ENCODE data around the gene ZNF765.
"Not testable (repeated sequence)": the region's sequence is repeated elsewhere in the genome, so short reads cannot be mapped to it uniquely, and the experiment has no call there.

Gene ZNF765
- 15.5 to 73.4 (median 39.1) reads per million in 9 experiments for total RNA-seq

DNA sequence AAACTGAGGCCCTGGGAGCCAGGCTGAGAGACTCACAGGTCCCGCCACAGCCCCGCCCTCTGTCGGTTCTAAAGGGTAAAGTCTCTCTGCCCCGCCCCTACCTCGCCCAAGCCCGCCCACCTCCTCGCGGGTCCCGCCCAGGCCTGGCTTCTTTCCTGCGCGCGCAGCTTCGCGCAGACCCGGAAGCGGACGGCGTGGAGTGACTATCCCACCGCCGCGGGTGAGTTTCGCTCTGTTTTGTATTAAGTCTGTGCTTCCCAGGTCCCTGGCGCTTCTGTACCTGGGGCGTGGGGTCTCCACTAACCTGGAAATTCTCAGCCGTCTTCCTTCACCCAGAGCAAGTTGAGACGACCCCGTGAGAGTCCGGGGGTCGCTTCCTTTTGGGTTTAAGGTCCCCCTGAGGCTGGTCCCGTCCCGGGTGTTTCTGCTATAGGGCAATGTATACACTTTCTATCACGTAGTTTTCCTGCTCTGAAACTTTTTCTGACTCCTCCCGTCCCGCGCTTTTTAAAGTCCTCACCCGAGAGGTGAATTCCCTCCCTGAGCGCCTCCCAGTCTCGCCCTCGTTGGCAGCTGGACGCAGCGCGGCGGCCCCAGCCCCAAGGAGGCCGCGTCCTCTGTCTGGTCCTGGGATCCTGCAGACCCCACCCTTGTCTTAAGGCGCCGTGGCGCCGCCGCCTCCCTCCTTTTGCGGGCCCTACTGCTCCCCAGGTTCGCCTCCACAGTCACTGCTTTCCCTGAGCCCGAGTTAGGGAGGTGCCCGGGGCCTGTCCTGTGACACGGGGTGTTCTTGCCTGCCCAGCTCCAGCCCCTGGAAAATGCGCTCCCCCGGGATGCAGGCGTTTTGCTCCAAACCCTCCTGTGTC lies at the start of gene ZNF765:
ZNF765 (plus strand) TSS at position 176 of the 866 bp plus-strand sequence. CDS start 2,867 bp downstream, outside the sequence.
- Mint-ChIP-seq H3K9me3 (no peaks in the 10 kb centered on the region), H3K4me1 (ENCODE audit: low read depth in 2 of 2) (peaks cover 18 to 35% of the 10 kb centered on the region in 2 donors), H3K27ac (peak within 1 kb of the TSS; percentile 75 to 90), H3K27me3 (no peaks in the 10 kb centered on the region), H3K4me3 (peak within 1 kb of the TSS; percentile 87 to 94), H3K36me3 (ENCODE audit: insufficient read depth) (peaks cover 35% of the 10 kb centered on the region)
- ATAC-seq (replicated peaks) (peak; percentile 98), DNase-seq (peak; percentile 97 to 99 (median 98))

DNA sequence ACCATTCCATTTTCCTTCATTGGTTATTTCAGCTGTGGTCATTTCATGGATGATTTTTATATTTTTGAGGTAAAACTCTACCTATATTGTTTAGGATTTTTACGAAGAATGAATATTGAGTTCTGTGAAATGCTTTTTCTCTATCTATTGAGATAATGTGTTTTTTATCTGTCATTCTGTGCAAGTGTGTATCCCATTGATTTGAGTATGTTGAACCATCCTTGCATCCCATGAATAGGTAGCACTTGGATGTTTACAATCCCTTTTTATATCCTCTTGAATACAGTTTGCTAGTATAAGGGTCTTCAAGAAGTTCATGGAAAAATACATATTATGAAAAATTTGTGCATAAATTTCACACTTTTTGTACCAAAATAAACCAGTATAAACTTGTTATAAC lies 39.2 kb upstream of the ZNF765 start:
- peaks cover 8% of the 10 kb centered on the region for H3K36me3 Mint-ChIP-seq (ENCODE audit: insufficient read depth)
- H3K4me1 Mint-ChIP-seq (ENCODE audit: low read depth in 2 of 2) = peaks cover 0 to 2% of the 10 kb centered on the region in 2 donors
- no peak for ATAC-seq (replicated peaks)
- no peak overlapping the region for H3K27ac Mint-ChIP-seq
- H3K9me3 Mint-ChIP-seq = peaks cover 6 to 17% of the 10 kb centered on the region in 2 donors
- no peaks in the 10 kb centered on the region for H3K27me3 Mint-ChIP-seq
- DNase-seq = no peak
- no peak overlapping the region for H3K4me3 Mint-ChIP-seq

DNA sequence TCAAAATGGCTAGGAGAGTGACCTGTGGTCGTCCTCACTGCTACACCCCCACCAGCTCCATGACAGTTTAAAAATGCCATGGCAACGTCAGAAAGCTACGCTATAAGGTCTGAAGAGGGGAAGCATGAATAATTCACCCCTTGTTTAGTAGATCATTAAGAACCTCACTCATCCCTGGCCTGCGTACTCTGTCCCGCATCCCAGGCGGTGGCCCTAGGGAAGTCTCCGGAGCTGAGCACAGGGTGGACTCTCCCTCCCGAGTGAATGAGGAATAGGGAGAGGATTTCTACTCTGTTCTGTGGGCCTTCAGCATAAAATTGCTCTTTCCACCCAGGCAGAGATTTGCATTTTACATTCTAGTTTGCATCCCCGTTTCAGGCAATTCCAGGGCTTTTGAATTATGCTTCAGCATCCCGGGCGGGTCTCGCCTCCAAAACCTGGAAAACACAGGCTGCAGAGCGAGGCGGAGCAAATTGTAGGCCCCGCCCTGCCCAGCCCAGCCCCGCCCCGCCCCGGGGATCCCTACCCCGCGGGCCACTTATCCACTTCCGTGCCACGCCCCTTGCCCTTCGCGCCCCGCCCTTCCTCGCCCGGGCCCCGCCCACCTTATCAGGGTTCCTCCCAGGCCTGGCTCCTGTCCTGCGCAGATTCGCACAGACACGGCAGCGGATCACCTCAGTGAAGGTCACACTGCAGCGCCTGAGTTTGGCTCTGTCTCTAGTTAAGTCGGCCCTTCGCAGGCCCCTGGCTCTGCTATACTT lies 36.9 kb upstream of the ZNF765 start:
- peaks cover 4 to 8% of the 10 kb centered on the region in 2 donors for H3K9me3 Mint-ChIP-seq
- H3K27ac Mint-ChIP-seq = no peak overlapping the region
- peaks cover 0 to 2% of the 10 kb centered on the region in 2 donors for H3K4me1 Mint-ChIP-seq (ENCODE audit: low read depth in 2 of 2)
- ATAC-seq (replicated peaks) (no peak), DNase-seq (no peak)
- H3K27me3 Mint-ChIP-seq = no peaks in the 10 kb centered on the region
- no peak overlapping the region for H3K4me3 Mint-ChIP-seq
- peaks cover 3% of the 10 kb centered on the region for H3K36me3 Mint-ChIP-seq (ENCODE audit: insufficient read depth)

DNA sequence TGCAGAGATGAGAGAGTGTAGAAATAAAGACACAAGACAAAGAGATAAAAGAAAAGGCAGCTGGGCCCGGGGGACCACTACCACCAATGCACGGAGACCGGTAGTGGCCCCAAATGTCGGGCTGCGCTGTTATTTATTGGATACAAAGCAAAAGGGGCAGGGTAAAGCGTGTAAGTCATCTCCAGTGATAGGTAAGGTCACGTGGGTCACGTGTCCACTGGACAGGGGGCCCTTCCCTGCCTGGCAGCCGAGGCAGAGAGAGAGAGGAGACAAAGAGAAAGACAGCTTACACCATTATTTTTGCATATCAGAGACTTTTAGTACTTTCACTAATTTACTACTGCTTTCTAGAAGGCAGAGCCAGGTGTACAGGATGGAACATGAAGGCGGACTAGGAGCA lies 34.9 kb upstream of the ZNF765 start:
- not testable (repeated sequence) for H3K9me3 Mint-ChIP-seq; H3K27me3 Mint-ChIP-seq; H3K27ac Mint-ChIP-seq; H3K4me3 Mint-ChIP-seq; DNase-seq; ATAC-seq (replicated peaks); H3K4me1 Mint-ChIP-seq (ENCODE audit: low read depth in 2 of 2); H3K36me3 Mint-ChIP-seq (ENCODE audit: insufficient read depth)

DNA sequence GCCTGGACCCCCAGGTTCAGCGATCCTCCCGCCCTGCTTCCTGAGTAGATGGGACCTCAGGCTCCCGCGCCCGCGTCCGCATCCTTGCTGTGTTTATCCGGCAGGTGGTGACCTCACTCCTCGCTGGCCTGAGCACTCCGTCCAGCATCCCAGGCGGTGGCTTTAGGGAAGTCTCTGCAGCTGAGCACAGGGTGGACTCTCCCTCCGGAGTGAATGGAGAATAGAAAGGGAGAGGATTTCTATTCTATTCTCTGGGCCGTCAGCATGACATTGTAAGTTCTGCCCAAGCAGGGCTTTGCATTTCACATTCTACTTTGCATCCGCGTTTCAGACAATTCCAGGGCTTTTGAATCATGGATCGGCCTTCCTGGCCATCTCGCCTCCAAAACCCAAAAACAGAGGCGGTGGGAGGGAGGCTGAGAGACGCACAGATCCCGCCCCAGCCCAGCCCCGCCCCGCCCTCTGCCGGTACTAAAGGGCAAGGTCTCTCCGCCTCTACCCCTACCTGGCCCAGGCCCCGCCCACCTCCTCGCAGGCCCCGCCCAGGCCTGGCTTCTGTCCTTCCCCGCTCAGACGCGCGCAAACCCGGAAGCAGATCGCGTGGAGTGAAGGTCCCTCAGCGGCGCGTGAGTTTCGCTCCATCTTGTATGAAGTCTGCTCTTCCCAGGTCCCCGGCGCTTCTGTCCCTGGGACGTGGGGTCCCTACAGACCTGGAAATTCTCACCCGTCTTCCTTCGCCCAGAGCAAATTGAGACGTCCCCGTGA lies 29.6 kb upstream of the ZNF765 start, which contains the start of gene ZNF525:
ZNF525 (plus strand) TSS at position 572 of the 765 bp plus-strand sequence. CDS start 6,577 bp downstream, outside the sequence.
- peaks cover 13 to 28% of the 10 kb centered on the region in 2 donors for H3K4me1 Mint-ChIP-seq (ENCODE audit: low read depth in 2 of 2)
- peaks cover 9% of the 10 kb centered on the region for H3K36me3 Mint-ChIP-seq (ENCODE audit: insufficient read depth)
- no peaks in the 10 kb centered on the region for H3K27me3 Mint-ChIP-seq
- H3K27ac Mint-ChIP-seq = peak within 1 kb of the TSS; percentile 91 to 96
- H3K9me3 Mint-ChIP-seq = no peaks in the 10 kb centered on the region
- DNase-seq = peak; percentile 97 to 98 (median 98)
- ATAC-seq (replicated peaks) = peak; percentile 99
- H3K4me3 Mint-ChIP-seq = peak within 1 kb of the TSS; percentile 95 to 96

DNA sequence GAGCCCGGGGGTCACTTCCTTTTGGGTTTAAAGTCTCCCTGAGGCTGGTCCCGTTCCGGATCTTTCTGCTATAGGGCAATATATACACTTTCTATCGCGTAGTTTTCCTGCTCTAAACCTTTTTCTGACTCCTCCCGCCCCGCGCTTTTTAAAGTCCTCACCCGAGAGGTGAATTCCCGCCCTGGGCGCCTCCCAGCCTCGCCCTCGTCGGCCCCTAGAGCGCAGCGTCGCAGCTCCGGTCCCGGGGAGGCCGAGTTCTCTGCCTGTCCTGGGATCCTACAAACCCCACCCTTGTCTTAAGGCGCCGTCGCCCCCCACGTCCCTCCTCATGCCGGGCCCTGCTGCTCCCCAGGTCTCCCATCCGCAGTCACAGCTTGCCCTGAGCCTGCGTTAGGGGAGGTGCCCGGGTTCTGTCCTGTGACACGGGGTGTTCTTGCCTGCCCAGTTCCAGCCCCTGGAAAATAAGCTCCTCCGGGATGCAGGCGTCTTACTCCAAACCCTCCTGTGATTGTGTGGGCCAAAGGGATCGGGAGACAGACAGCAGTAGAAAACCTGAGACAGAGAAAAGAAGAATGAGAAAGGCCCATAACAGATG lies 29.0 kb upstream of the ZNF765 start:
- ATAC-seq (replicated peaks) (peak; percentile 37), DNase-seq (peak in 1 of 3 experiments; percentile 24)
- no peaks in the 10 kb centered on the region for H3K27me3 Mint-ChIP-seq
- peak overlapping the region; percentile 91 to 96 for H3K27ac Mint-ChIP-seq
- peaks cover 9% of the 10 kb centered on the region for H3K36me3 Mint-ChIP-seq (ENCODE audit: insufficient read depth)
- peak overlapping the region; percentile 95 to 96 for H3K4me3 Mint-ChIP-seq
- peaks cover 13 to 32% of the 10 kb centered on the region in 2 donors for H3K4me1 Mint-ChIP-seq (ENCODE audit: low read depth in 2 of 2)
- no peaks in the 10 kb centered on the region for H3K9me3 Mint-ChIP-seq

DNA sequence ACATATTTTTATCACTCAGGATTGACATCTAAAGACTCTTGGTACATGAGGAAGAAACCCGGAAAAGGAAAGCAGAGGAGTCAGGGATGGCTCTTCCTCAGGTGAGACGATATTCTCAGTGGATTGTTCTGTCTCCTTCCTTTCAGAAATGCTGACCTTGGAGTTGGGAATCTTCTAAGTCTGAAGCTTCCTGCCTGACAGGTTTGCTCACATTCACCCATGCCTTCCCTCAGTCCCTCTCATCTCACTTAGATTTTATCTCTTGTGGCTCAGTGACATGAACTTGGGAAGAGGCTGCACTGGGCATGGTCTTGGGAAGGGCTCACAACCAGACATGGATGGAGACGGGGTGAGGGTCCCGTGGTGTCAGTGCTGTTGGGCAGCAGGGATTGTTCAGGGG lies 22.8 kb upstream of the ZNF765 start:
- no peaks in the 10 kb centered on the region for H3K27me3 Mint-ChIP-seq
- peaks cover 3 to 6% of the 10 kb centered on the region in 2 donors for H3K9me3 Mint-ChIP-seq
- H3K27ac Mint-ChIP-seq = no peak overlapping the region
- DNase-seq (no peak), ATAC-seq (replicated peaks) (no peak)
- H3K36me3 Mint-ChIP-seq (ENCODE audit: insufficient read depth) = peaks cover 50% of the 10 kb centered on the region
- H3K4me3 Mint-ChIP-seq = no peak overlapping the region
- peaks cover 8 to 19% of the 10 kb centered on the region in 2 donors for H3K4me1 Mint-ChIP-seq (ENCODE audit: low read depth in 2 of 2)

DNA sequence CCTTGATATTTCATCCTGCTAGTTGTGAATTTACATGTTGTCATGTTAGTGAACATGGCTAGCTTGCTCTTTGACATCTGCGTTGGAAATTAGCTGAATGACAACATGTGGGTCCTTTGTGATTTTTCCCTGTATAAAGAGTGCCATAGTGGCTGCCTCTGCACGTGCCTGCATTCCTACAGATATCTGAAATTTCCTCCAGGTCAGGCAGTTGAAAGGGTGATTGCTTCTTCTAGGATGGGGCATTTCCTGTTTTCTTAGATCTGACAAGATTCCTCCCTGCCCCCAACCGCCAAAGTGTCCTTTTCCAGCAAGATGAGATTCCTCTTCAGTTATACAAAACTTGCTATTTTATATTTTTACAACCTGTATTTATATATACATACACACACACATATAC lies 20.7 kb upstream of the ZNF765 start:
- H3K36me3 Mint-ChIP-seq (ENCODE audit: insufficient read depth) = peaks cover 68% of the 10 kb centered on the region
- no peaks in the 10 kb centered on the region for H3K27me3 Mint-ChIP-seq
- ATAC-seq (replicated peaks) = no peak
- H3K9me3 Mint-ChIP-seq = peaks cover 3 to 6% of the 10 kb centered on the region in 2 donors
- H3K4me3 Mint-ChIP-seq = no peak overlapping the region
- no peak overlapping the region for H3K27ac Mint-ChIP-seq
- no peak for DNase-seq
- peaks cover 2 to 7% of the 10 kb centered on the region in 2 donors for H3K4me1 Mint-ChIP-seq (ENCODE audit: low read depth in 2 of 2)

DNA sequence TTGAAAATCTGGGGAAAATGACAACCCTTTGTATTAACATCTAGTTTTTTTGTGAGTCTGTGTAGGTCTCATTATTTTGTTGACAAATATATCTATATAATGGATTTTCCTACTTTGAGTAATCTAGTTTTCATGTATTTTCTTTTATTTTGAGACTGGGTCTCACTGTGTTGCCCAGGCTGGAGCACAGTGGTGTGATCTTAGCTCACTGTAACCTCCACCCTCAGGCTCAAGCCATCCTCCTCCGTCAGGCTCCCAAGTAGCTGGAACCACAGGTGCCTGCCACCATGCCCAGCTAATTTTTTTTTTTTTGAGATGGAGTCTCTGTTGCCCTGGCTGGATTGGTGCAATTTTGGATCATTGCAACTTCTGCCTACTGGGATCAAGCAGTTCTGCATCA lies 20.2 kb upstream of the ZNF765 start:
- Mint-ChIP-seq H3K27me3 (no peaks in the 10 kb centered on the region), H3K9me3 (peaks cover 3 to 6% of the 10 kb centered on the region in 2 donors), H3K36me3 (ENCODE audit: insufficient read depth) (peaks cover 73% of the 10 kb centered on the region), H3K4me1 (ENCODE audit: low read depth in 2 of 2) (peaks cover 2 to 7% of the 10 kb centered on the region in 2 donors), H3K4me3 (no peak overlapping the region), H3K27ac (no peak overlapping the region)
- DNase-seq (no peak), ATAC-seq (replicated peaks) (no peak)

DNA sequence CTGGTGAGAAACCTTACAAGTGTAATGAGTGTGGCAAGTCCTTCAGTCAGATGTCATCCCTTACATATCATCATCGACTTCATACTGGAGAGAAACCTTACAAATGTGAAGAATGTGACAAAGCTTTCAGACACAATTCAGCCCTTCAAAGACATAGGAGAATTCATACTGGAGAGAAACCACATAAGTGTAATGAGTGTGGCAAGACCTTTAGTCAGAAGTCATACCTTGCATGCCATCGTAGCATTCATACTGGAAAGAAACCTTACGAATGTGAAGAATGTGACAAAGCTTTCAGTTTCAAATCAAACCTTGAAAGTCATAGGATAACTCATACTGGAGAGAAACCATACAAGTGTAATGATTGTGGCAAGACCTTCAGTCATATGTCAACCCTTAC lies 13.6 kb upstream of the ZNF765 start:
- peaks cover 0 to 2% of the 10 kb centered on the region in 2 donors for H3K4me1 Mint-ChIP-seq (ENCODE audit: low read depth in 2 of 2)
- H3K36me3 Mint-ChIP-seq (ENCODE audit: insufficient read depth) = peaks cover 57% of the 10 kb centered on the region
- H3K27ac Mint-ChIP-seq = no peak overlapping the region
- no peak for DNase-seq
- no peaks in the 10 kb centered on the region for H3K27me3 Mint-ChIP-seq
- peaks cover 17 to 21% of the 10 kb centered on the region in 2 donors for H3K9me3 Mint-ChIP-seq
- ATAC-seq (replicated peaks) = no peak
- H3K4me3 Mint-ChIP-seq = no peak overlapping the region

DNA sequence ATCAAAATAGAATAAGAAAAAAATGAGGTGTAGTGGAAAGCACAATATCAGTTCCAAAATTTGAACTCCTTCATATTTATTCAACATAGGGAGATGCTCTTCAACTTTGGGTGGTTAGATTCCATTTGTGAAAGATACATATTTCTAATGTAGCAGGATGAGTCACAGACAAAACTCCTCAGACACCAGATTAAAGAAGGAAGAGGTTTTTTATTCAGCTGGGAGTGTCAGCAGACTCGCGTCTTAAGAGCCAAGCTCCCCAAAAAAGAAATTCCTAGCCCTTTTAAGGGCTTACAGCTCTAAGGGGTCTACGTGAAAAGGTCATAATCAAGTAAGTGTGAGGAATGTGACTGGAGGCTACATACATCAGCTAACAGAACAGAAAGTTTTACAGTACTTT lies 6.8 kb upstream of the ZNF765 start:
- no peaks in the 10 kb centered on the region for H3K27me3 Mint-ChIP-seq
- DNase-seq (no peak), ATAC-seq (replicated peaks) (no peak)
- H3K27ac Mint-ChIP-seq = no peak overlapping the region
- H3K4me3 Mint-ChIP-seq = no peak overlapping the region
- peaks cover 10 to 22% of the 10 kb centered on the region in 2 donors for H3K9me3 Mint-ChIP-seq
- H3K36me3 Mint-ChIP-seq (ENCODE audit: insufficient read depth) = peaks cover 3% of the 10 kb centered on the region
- no peaks in the 10 kb centered on the region for H3K4me1 Mint-ChIP-seq (ENCODE audit: low read depth in 2 of 2)

DNA sequence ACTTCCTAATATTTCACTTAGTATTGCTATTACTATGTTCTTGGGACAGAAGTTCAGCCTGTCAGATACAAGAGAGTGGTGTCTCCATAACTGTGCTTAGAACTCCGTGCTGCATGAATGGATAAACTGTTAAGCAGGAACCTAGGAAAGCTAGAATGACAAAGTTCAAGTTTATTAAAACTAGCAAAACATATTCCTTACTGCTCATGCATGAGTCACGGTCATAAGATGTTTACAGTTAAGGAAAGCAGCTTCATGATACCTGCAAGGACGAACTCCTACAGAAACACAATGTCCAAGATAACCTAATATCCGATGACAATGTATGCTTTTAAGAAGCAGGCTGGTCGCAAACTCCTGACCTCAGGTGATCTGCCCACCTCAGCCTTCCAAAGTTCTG lies 6.0 kb upstream of the ZNF765 start:
- DNase-seq = no peak
- H3K36me3 Mint-ChIP-seq (ENCODE audit: insufficient read depth) = peaks cover 6% of the 10 kb centered on the region
- peaks cover 0 to 2% of the 10 kb centered on the region in 2 donors for H3K4me1 Mint-ChIP-seq (ENCODE audit: low read depth in 2 of 2)
- ATAC-seq (replicated peaks) = no peak
- peaks cover 9 to 20% of the 10 kb centered on the region in 2 donors for H3K9me3 Mint-ChIP-seq
- no peaks in the 10 kb centered on the region for H3K27me3 Mint-ChIP-seq
- H3K27ac Mint-ChIP-seq = no peak overlapping the region
- no peak overlapping the region for H3K4me3 Mint-ChIP-seq
